SK-N-SH (cell line): ENCODE data around the gene ATG4B.

Experiments
- CTCF ChIP-seq: fragments of 200-600 bp; sonication (generic); IDR thresholded peaks from 2 replicates; pipeline ENCODE4 v1.6.1; 2017; ENCODE audit warnings: antibody characterized with exemption, mild to moderate bottlenecking, moderate library complexity
- EP300 ChIP-seq, 2 experiments: IDR thresholded peaks; 2 replicates each; pipeline versions ENCODE4 v1.4.0 to v1.6.1; 2012; ENCODE audit warnings: borderline replicate concordance in 1 of 2, low read depth in 1 of 2, low read length in 1 of 2
- FOXM1 ChIP-seq: IDR thresholded peaks from 2 replicates; pipeline ENCODE4 v1.4.0; 2012; ENCODE audit warnings: low read depth, mild to moderate bottlenecking
- MEF2A ChIP-seq: IDR thresholded peaks from 2 replicates; pipeline ENCODE4 v1.4.0; 2012; ENCODE audit warnings: low read depth, borderline replicate concordance
- MXI1 ChIP-seq: IDR thresholded peaks from 2 replicates; pipeline ENCODE4 v1.6.1; 2012; ENCODE audit warnings: mild to moderate bottlenecking, low read depth, low read length, improper control_type of control experiment
- NFIC ChIP-seq: IDR thresholded peaks from 2 replicates; pipeline ENCODE4 v1.4.0; 2012; ENCODE audit warnings: borderline replicate concordance
- PBX3 ChIP-seq: IDR thresholded peaks from 2 replicates; pipeline ENCODE4; 2012
- POLR2AphosphoS5 ChIP-seq: IDR thresholded peaks from 2 replicates; pipeline ENCODE4 v1.6.1; 2012; ENCODE audit warnings: low read depth, low read length
- RFX5 ChIP-seq: IDR thresholded peaks from 2 replicates; pipeline ENCODE4 v1.6.1; 2012; ENCODE audit warnings: mild to moderate bottlenecking, improper control_type of control experiment, low read length
- YY1 ChIP-seq: IDR thresholded peaks from 2 replicates; pipeline ENCODE4 v1.4.0; 2012; ENCODE audit warnings: low read depth, mild to moderate bottlenecking

- no peak for TF ChIP-seq CTCF
- TF ChIP-seq MEF2A: no peak
- TF ChIP-seq MXI1: no peak
- no peak for TF ChIP-seq RFX5
- no peak for TF ChIP-seq PBX3
- TF ChIP-seq POLR2AphosphoS5: no peak
- no peak for TF ChIP-seq FOXM1
- TF ChIP-seq EP300 (IDR thresholded peaks at IDR 0.05; ENCODE audit: borderline replicate concordance in 1 of 2, low read depth in 1 of 2, low read length in 1 of 2): no peak
- no peak for TF ChIP-seq YY1
- no peak for TF ChIP-seq NFIC
Measured at GRCh38 chr2:241654551-241654950, 17.1 kb downstream of the ATG4B start.
